Frontal cortex (tissue), 4 donors: Measurements from ENCODE around the gene GRIK2. TPM values are rescaled to one million over a fixed set of nuclear protein-coding genes. Genes with fewer than 3 reads are reported as not detected.

Source experiments
- DNase-seq, 2 donors: peaks; one replicate each; pipeline ENCODE4 v3.0.0; 2012; ENCODE audit warnings: low spot score in 2 of 2
- FAIRE-seq: peaks from 2 replicates; lab custom pipeline; 2012; peaks lifted over from hg19 to GRCh38; lab: Jason Lieb, UNC
- total RNA-seq: library from RNA; depleted of rRNA; stranded (reverse); fragments of >200 nt; gene quantifications from one replicate; pipeline ENCODE4 v1.2.3, GENCODE V29; 2014
- donor health status: control.
- donor health status: control.
- donor health status: control.

Gene GRIK2
- total RNA-seq, 1 donor from 2014 or later, result 130 TPM

GRCh38 chr6:101826678-101827077 lies 433.2 kb downstream of the GRIK2 start:
- no peak for DNase-seq

GRCh38 chr6:101830501-101831031 lies 437.1 kb downstream of the GRIK2 start:
- no peak for DNase-seq
- no peak for FAIRE-seq

More at GRCh38 chr6:101826678-101827077, 433.2 kb downstream of the GRIK2 start:
- FAIRE-seq, result no peak

- DNase-seq (no peak), FAIRE-seq (no peak)
Measured at GRCh38 chr6:101832371-101832770, 438.9 kb downstream of the GRIK2 start.

GRCh38 chr6:101840100-101840499 lies 446.6 kb downstream of the GRIK2 start:
- FAIRE-seq (no peak), DNase-seq (no peak)

GRCh38 chr6:101845172-101845571 lies 451.7 kb downstream of the GRIK2 start:
- FAIRE-seq, result no peak

GRCh38 chr6:101845621-101846020 lies 452.1 kb downstream of the GRIK2 start:
- FAIRE-seq (no peak), DNase-seq (no peak)

More at GRCh38 chr6:101845172-101845571, 451.7 kb downstream of the GRIK2 start:
- no peak for DNase-seq

- no peak for FAIRE-seq
- DNase-seq, result no peak
Measured at GRCh38 chr6:101847690-101848089, 454.2 kb downstream of the GRIK2 start.

- FAIRE-seq (no peak), DNase-seq (no peak)
Measured at GRCh38 chr6:101851911-101852310, 458.4 kb downstream of the GRIK2 start.

- no peak for DNase-seq
- FAIRE-seq, result no peak
Measured at GRCh38 chr6:101853231-101854085, 459.9 kb downstream of the GRIK2 start.

GRCh38 chr6:101876431-101876830 lies 482.9 kb downstream of the GRIK2 start:
- DNase-seq (no peak), FAIRE-seq (no peak)

- DNase-seq, result no peak
- FAIRE-seq, result no peak
Measured at GRCh38 chr6:101878554-101879276, 485.2 kb downstream of the GRIK2 start.

GRCh38 chr6:101879782-101880181 lies 486.3 kb downstream of the GRIK2 start:
- DNase-seq, result no peak
- FAIRE-seq, result no peak

GRCh38 chr6:101883505-101883904 lies 490.0 kb downstream of the GRIK2 start:
- FAIRE-seq (no peak), DNase-seq (no peak)

- FAIRE-seq, result no peak
- no peak for DNase-seq
Measured at GRCh38 chr6:101887532-101887931, 494.0 kb downstream of the GRIK2 start.

GRCh38 chr6:101907356-101908217 lies 514.1 kb downstream of the GRIK2 start:
- DNase-seq, result no peak
- no peak for FAIRE-seq

GRCh38 chr6:101909366-101909765 lies 515.9 kb downstream of the GRIK2 start:
- DNase-seq, result no peak
- FAIRE-seq, result no peak

- no peak for FAIRE-seq
- DNase-seq, result no peak
Measured at GRCh38 chr6:101912311-101912710, 518.8 kb downstream of the GRIK2 start.

GRCh38 chr6:101918471-101918870 lies 525.0 kb downstream of the GRIK2 start:
- FAIRE-seq, result no peak
- DNase-seq, result no peak

- FAIRE-seq, result no peak
- no peak for DNase-seq
Measured at GRCh38 chr6:101921829-101922450, 528.4 kb downstream of the GRIK2 start.
